GM18868 (cell line): Measurements from ENCODE around the gene B3GAT1.

ENCODE experiments used
- ATAC-seq: cut with Tn5 transposase; IDR thresholded peaks from one replicate; pipeline ENCODE4 v1.9.1; 2021; ENCODE audit warnings: mild to moderate bottlenecking, moderate library complexity; ENCODE audit not compliant: unreplicated experiment

B3GAT1 gene

GRCh38 chr11:134413043-134413825, 1.2 kb upstream of the B3GAT1 start:
- ATAC-seq = no peak

- no peak for ATAC-seq
Measured at GRCh38 chr11:134410766-134411165, 1.3 kb downstream of the B3GAT1 start.

- no peak for ATAC-seq
Measured at GRCh38 chr11:134409552-134410429, 2.3 kb downstream of the B3GAT1 start.

- ATAC-seq = no peak
Measured at GRCh38 chr11:134407923-134408322, 4.1 kb downstream of the B3GAT1 start.

- ATAC-seq = no peak
Measured at GRCh38 chr11:134407321-134407828, 4.7 kb downstream of the B3GAT1 start.

- no peak for ATAC-seq
Measured at GRCh38 chr11:134406264-134407185, 5.5 kb downstream of the B3GAT1 start.

- ATAC-seq = no peak
Measured at GRCh38 chr11:134405841-134406240, 6.2 kb downstream of the B3GAT1 start.

GRCh38 chr11:134405436-134405835, 6.6 kb downstream of the B3GAT1 start:
- no peak for ATAC-seq

GRCh38 chr11:134404575-134405341, 7.3 kb downstream of the B3GAT1 start:
- no peak for ATAC-seq

GRCh38 chr11:134402910-134403309, 9.1 kb downstream of the B3GAT1 start:
- no peak for ATAC-seq

- no peak for ATAC-seq
Measured at GRCh38 chr11:134401825-134402809, 9.9 kb downstream of the B3GAT1 start.

- ATAC-seq = no peak
Measured at GRCh38 chr11:134399996-134400395, 12.0 kb downstream of the B3GAT1 start.

GRCh38 chr11:134399293-134399654, 12.8 kb downstream of the B3GAT1 start:
- no peak for ATAC-seq

GRCh38 chr11:134398644-134399292, 13.3 kb downstream of the B3GAT1 start:
- no peak for ATAC-seq

GRCh38 chr11:134398079-134398444, 14.0 kb downstream of the B3GAT1 start:
- no peak for ATAC-seq

GRCh38 chr11:134397304-134398078, 14.6 kb downstream of the B3GAT1 start:
- no peak for ATAC-seq

GRCh38 chr11:134395002-134395401, 17.0 kb downstream of the B3GAT1 start:
- ATAC-seq = no peak

GRCh38 chr11:134394311-134394710, 17.7 kb downstream of the B3GAT1 start:
- no peak for ATAC-seq
